HL-60 (cell line): Measurements from ENCODE around the gene ZNF462.

Experiments
- DNase-seq, 2 experiments: peaks; one replicate each; pipeline ENCODE4 v3.0.0-alpha.2; 2010 to 2020; ENCODE audit warnings: low read depth in 1 of 2, low spot score in 1 of 2
- H3K27ac ChIP-seq: fragments of 250-450 bp; sonication (Bioruptor Pico); replicated peaks from 2 replicates; pipeline ENCODE4 v1.5.1; 2020; ENCODE audit warnings: mild to moderate bottlenecking, moderate library complexity
- H3K27me3 ChIP-seq: fragments of 250-450 bp; sonication (Bioruptor Pico); 2 replicates; pipeline ENCODE4 v1.5.1; 2021; ENCODE audit warnings: mild to moderate bottlenecking, moderate library complexity; ENCODE audit not compliant: insufficient read depth, poor library complexity, severe bottlenecking
- H3K4me3 ChIP-seq: replicated peaks from 2 replicates; pipeline ENCODE4 v1.5.1; 2011; ENCODE audit warnings: mild to moderate bottlenecking, control low read depth, low read length; ENCODE audit not compliant: insufficient read depth
- CTCF ChIP-seq: IDR thresholded peaks from one replicate; pipeline ENCODE4 v1.5.1; 2011; ENCODE audit warnings: low read length, control low read depth, inconsistent platforms; ENCODE audit not compliant: insufficient read depth
- GABPA ChIP-seq: IDR thresholded peaks from 2 replicates; pipeline ENCODE4 v1.6.1; 2012; ENCODE audit warnings: low read depth
- POLR2AphosphoS5 ChIP-seq: IDR thresholded peaks from 2 replicates; pipeline ENCODE4 v1.6.1; 2012; ENCODE audit warnings: low read depth
- REST ChIP-seq: IDR thresholded peaks from 2 replicates; pipeline ENCODE4 v1.6.1; 2012; ENCODE audit warnings: low read depth; ENCODE audit not compliant: insufficient replicate concordance
- SPI1 ChIP-seq: IDR thresholded peaks from 2 replicates; pipeline ENCODE4 v1.6.1; 2012; ENCODE audit warnings: low read depth, mild to moderate bottlenecking, borderline replicate concordance

The ZNF462 gene

GRCh38 chr9:107033966-107034365 is 171.0 kb downstream of the ZNF462 start:
- no peak for DNase-seq
- Histone ChIP-seq H3K4me3 (no peak overlapping the region), H3K27me3 (no peaks in the 10 kb centered on the region), H3K27ac (no peak overlapping the region)
- no peak for TF ChIP-seq POLR2AphosphoS5
- no peak for TF ChIP-seq SPI1
- no peak for TF ChIP-seq REST
- no peak for TF ChIP-seq CTCF
- no peak for TF ChIP-seq GABPA

- Histone ChIP-seq H3K27ac (no peak overlapping the region), H3K27me3 (no peaks in the 10 kb centered on the region), H3K4me3 (no peak overlapping the region)
- DNase-seq: no peak
- TF ChIP-seq REST: no peak
- no peak for TF ChIP-seq GABPA
- TF ChIP-seq SPI1: no peak
These were observed 171.9 kb downstream of the ZNF462 start for GRCh38 chr9:107034831-107035230.

GRCh38 chr9:107036367-107036766 is 173.4 kb downstream of the ZNF462 start:
- Histone ChIP-seq H3K27ac (no peak overlapping the region), H3K27me3 (no peaks in the 10 kb centered on the region), H3K4me3 (no peak overlapping the region)
- TF ChIP-seq GABPA: no peak
- no peak for TF ChIP-seq CTCF
- TF ChIP-seq SPI1: no peak
- no peak for TF ChIP-seq POLR2AphosphoS5
- TF ChIP-seq REST: no peak
- no peak for DNase-seq

GRCh38 chr9:107039542-107039941 is 176.6 kb downstream of the ZNF462 start:
- H3K4me3 ChIP-seq: no peak overlapping the region
- H3K27me3 ChIP-seq: no peaks in the 10 kb centered on the region
- no peak for DNase-seq
- H3K27ac ChIP-seq: no peak overlapping the region
- no peak for TF ChIP-seq GABPA
